IMR-90 (cell line): ENCODE data around the gene FERMT3.

Source experiments
- BHLHE40 ChIP-seq: fragments of 150-350 bp; IDR thresholded peaks from 2 replicates; pipeline ENCODE4 v1.6.1; 2016; ENCODE audit warnings: mild to moderate bottlenecking, low read depth, low read length
- CHD1 ChIP-seq: IDR thresholded peaks from 2 replicates; pipeline ENCODE4 v1.6.1; 2012; ENCODE audit warnings: low read depth, low read length, improper control_type of control experiment
- ELK1 ChIP-seq: fragments of 150-350 bp; IDR thresholded peaks from 2 replicates; pipeline ENCODE4 v1.6.1; 2016; ENCODE audit warnings: low read depth, mild to moderate bottlenecking, low read length, moderate library complexity, borderline replicate concordance
- MAFK ChIP-seq: IDR thresholded peaks from 2 replicates; pipeline ENCODE4 v1.6.1; 2012; ENCODE audit warnings: low read depth, low read length, improper control_type of control experiment
- MAZ ChIP-seq: IDR thresholded peaks from 2 replicates; pipeline ENCODE4 v1.6.1; 2012; ENCODE audit warnings: low read depth, mild to moderate bottlenecking, low read length, improper control_type of control experiment, moderate library complexity, borderline replicate concordance
- MXI1 ChIP-seq: IDR thresholded peaks from 2 replicates; pipeline ENCODE4 v1.6.1; 2012; ENCODE audit warnings: low read depth, mild to moderate bottlenecking, low read length, moderate library complexity, borderline replicate concordance
- POLR2A ChIP-seq: IDR thresholded peaks from 2 replicates; pipeline ENCODE4 v1.6.1; 2012; ENCODE audit warnings: mild to moderate bottlenecking, low read depth, low read length
- RAD21 ChIP-seq: IDR thresholded peaks from 2 replicates; pipeline ENCODE4 v1.6.1; 2012; ENCODE audit warnings: low read length, improper control_type of control experiment
- RFX5 ChIP-seq: IDR thresholded peaks from 2 replicates; pipeline ENCODE4 v1.8.0; 2012; ENCODE audit warnings: low read depth, mild to moderate bottlenecking, low read length, moderate library complexity
- TF ChIP-seq, protein P1 (sequence below): conservative IDR thresholded peaks from 2 replicates; pipeline ENCODE4 v1.5.1; 2012; ENCODE audit warnings: mild to moderate bottlenecking, low read depth, low read length, improper control_type of control experiment

GRCh38 chr11:64269540-64270220 lies 63.2 kb downstream of the FERMT3 start:
- TF ChIP-seq, protein P1, sequence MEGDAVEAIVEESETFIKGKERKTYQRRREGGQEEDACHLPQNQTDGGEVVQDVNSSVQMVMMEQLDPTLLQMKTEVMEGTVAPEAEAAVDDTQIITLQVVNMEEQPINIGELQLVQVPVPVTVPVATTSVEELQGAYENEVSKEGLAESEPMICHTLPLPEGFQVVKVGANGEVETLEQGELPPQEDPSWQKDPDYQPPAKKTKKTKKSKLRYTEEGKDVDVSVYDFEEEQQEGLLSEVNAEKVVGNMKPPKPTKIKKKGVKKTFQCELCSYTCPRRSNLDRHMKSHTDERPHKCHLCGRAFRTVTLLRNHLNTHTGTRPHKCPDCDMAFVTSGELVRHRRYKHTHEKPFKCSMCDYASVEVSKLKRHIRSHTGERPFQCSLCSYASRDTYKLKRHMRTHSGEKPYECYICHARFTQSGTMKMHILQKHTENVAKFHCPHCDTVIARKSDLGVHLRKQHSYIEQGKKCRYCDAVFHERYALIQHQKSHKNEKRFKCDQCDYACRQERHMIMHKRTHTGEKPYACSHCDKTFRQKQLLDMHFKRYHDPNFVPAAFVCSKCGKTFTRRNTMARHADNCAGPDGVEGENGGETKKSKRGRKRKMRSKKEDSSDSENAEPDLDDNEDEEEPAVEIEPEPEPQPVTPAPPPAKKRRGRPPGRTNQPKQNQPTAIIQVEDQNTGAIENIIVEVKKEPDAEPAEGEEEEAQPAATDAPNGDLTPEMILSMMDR, result peak; percentile 17; the same call in 1 of the 2 replicates
- TF ChIP-seq POLR2A (peak; percentile 73), CHD1 (no peak), RAD21 (no peak; the same call in 1 of the 2 replicates), MXI1 (peak; percentile 26; the same call in 1 of the 2 replicates), RFX5 (no peak), BHLHE40 (0 out of 2 replicates have a peak, but pooled peaks have one; percentile 18), MAFK (no peak), ELK1 (peak; percentile 53; the same call in 1 of the 2 replicates), MAZ (peak; percentile 97)
